Measurements from ENCODE around the gene AK3. TPM values are rescaled to one million over a fixed set of nuclear protein-coding genes. Genes with fewer than 3 reads are reported as not detected.

AK3 gene
- total and polyA plus RNA-seq, 2 donors (not counting 1 experiment from before 2014, with no cell fraction given): 66.3 to 90.3 TPM

DNA sequence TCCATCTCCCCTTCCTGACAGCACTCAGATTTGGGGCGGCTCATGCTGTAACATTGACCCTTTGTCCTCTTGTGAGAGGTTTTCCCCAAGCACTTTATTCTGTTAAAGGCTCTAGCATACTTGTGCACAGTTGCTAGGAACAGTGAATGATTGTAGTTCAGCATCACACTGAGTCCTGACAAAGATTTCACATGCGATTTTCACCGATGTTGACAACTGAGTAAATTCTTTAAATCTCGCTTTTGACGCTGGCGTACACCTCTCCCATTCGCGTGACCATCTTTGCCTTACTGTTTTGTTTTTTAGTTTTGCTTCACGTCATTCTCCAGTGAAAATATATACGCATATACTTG is 60.9 kb downstream of the AK3 start:
- no peaks in the 10 kb centered on the region for H3K36me3 ChIP-seq (ENCODE audit: control insufficient read depth, insufficient read depth, low read length)
- no peaks in the 10 kb centered on the region for H3K27me3 ChIP-seq (ENCODE audit: control insufficient read depth, insufficient read depth, low read length)
- peaks cover 4% of the 10 kb centered on the region for H3K4me1 ChIP-seq (ENCODE audit: control insufficient read depth, extremely low read depth, insufficient read depth, low read length)
- no peaks in the 10 kb centered on the region for H3K9me3 ChIP-seq (ENCODE audit: control insufficient read depth, insufficient read depth, low read depth, low read length)
- DNase-seq (ENCODE audit: low read depth in 2 of 2): peak; percentile 13 to 22
- H3K9ac ChIP-seq (ENCODE audit: insufficient read depth, low read length): peak overlapping the region; percentile 91
- TF ChIP-seq EZH2 (IDR thresholded peaks at IDR 0.05; ENCODE audit: low read length, missing control alignments) (no peak), CTCF (conservative IDR thresholded peaks at IDR 0.05 in 1 of 2, IDR thresholded peaks at IDR 0.05 in 1 of 2; ENCODE audit: low read depth in 1 of 2, low read length in 2 of 2) (no peak)
- H3K4me3 ChIP-seq (replicated peaks in 1 of 4; ENCODE audit: control extremely low read depth in 1 of 4, insufficient read depth in 1 of 4, low read depth in 3 of 4, low read length in 4 of 4): peak overlapping the region; percentile 58 to 95 (median 87)
- H3K4me2 ChIP-seq (ENCODE audit: extremely low read depth, insufficient read depth, low read length): peak overlapping the region; percentile 80
- no peaks in the 10 kb centered on the region for H4K20me1 ChIP-seq (ENCODE audit: control insufficient read depth, extremely low read depth, insufficient read depth, low read length)
- peak overlapping the region; percentile 37 for H2AFZ ChIP-seq (ENCODE audit: low read length)
- H3K79me2 ChIP-seq (ENCODE audit: control insufficient read depth, insufficient read depth, low read length): peaks cover 34% of the 10 kb centered on the region
- peak overlapping the region; percentile 80 for H3K27ac ChIP-seq (ENCODE audit: insufficient read depth, low read length)

- peak; percentile 94 to 97 for DNase-seq (ENCODE audit: low read depth in 2 of 2)
- H3K27ac ChIP-seq (ENCODE audit: insufficient read depth, low read length): peak within 1 kb of the TSS; percentile 80
- H3K27me3 ChIP-seq (ENCODE audit: control insufficient read depth, insufficient read depth, low read length): no peaks in the 10 kb centered on the region
These were observed 61.5 kb downstream of the AK3 start, which contains the start of gene CDC37L1 for GRCh38 chr9:4679268-4680172. TSS of gene CDC37L1 (plus strand) at chr9:4679569. CDS start at chr9:4679768, 199 bp downstream.

More at GRCh38 chr9:4679268-4680172, 61.5 kb downstream of the AK3 start, which contains the start of gene CDC37L1:
- H4K20me1 ChIP-seq (ENCODE audit: control insufficient read depth, extremely low read depth, insufficient read depth, low read length): no peaks in the 10 kb centered on the region
- H3K36me3 ChIP-seq (ENCODE audit: control insufficient read depth, insufficient read depth, low read length): no peaks in the 10 kb centered on the region
- H3K9ac ChIP-seq (ENCODE audit: insufficient read depth, low read length): peak within 1 kb of the TSS; percentile 91
- H2AFZ ChIP-seq (ENCODE audit: low read length): peak within 1 kb of the TSS; percentile 37
- peaks cover 32% of the 10 kb centered on the region for H3K79me2 ChIP-seq (ENCODE audit: control insufficient read depth, insufficient read depth, low read length)
- peaks cover 4% of the 10 kb centered on the region for H3K4me1 ChIP-seq (ENCODE audit: control insufficient read depth, extremely low read depth, insufficient read depth, low read length)
- TF ChIP-seq EZH2 (IDR thresholded peaks at IDR 0.05; ENCODE audit: low read length, missing control alignments): no peak
- TF ChIP-seq CTCF (conservative IDR thresholded peaks at IDR 0.05 in 1 of 2, IDR thresholded peaks at IDR 0.05 in 1 of 2; ENCODE audit: low read depth in 1 of 2, low read length in 2 of 2): peak; percentile 51
- H3K9me3 ChIP-seq (ENCODE audit: control insufficient read depth, insufficient read depth, low read depth, low read length): no peaks in the 10 kb centered on the region
- H3K4me2 ChIP-seq (ENCODE audit: extremely low read depth, insufficient read depth, low read length): peak within 1 kb of the TSS; percentile 80
- H3K4me3 ChIP-seq (replicated peaks in 1 of 4; ENCODE audit: control extremely low read depth in 1 of 4, insufficient read depth in 1 of 4, low read depth in 3 of 4, low read length in 4 of 4): peak within 1 kb of the TSS; percentile 58 to 95 (median 87)
